K562 (cell line): ENCODE measurements around the gene SPIN3. TPM values are rescaled to one million over a fixed set of nuclear protein-coding genes. Genes with fewer than 3 reads are reported as not detected.

ENCODE experiments used
- polyA plus RNA-seq, 8 experiments: library from polyadenylated mRNA; depleted of rRNA in 4 of 8; stranded (reverse) in 5 of 8; unstranded in 3 of 8; fragments of >200 nt; fragmentation: Nextera tagmentation in 2 of 8; fragmentation: Illumina TruSeq in 1 of 8; extraction: Ambion mirVana in 2 of 8; extraction: Trizol in 1 of 8; gene quantifications; 2 replicates each; pipeline versions ENCODE4 v1.2.1 to v1.2.3, GENCODE V29; 2011 to 2014; ENCODE audit warnings: inconsistent platforms in 1 of 8, missing spikeins in 1 of 8
- total RNA-seq, 7 experiments: library from RNA; depleted of rRNA in 6 of 7; stranded (reverse); fragments of >200 nt in 6 of 7; fragmentation: Illumina TruSeq in 2 of 7; extraction: Trizol in 2 of 7; gene quantifications; 2 replicates each; pipeline versions ENCODE4 v1.2.1 to v1.2.3, GENCODE V29; 2011 to 2021; ENCODE audit warnings: low replicate concordance in 1 of 7

Gene SPIN3
- total and polyA plus RNA-seq, 9 of the 15 experiments (the other 6 are each of a cell fraction or from before 2014, with no cell fraction given), result 1.6 to 8.0 (median 6.4) TPM

Other genes with a start within 250 kb of the SPIN3 start
- gene SPIN2B, start 126.0 kb upstream of the SPIN3 start, total RNA-seq (2014; rRNA removed), result 16.8 and 19.3 TPM in 2 replicates
- 15.2 and 15.3 TPM in 2 replicates for gene SPIN2B, start 126.0 kb upstream of the SPIN3 start, total RNA-seq (2014; rRNA removed; fragmentation: Illumina TruSeq; extraction: Trizol)
- 13.9 and 15.7 TPM in 2 replicates for gene SPIN2B, start 126.0 kb upstream of the SPIN3 start, total RNA-seq (2015; rRNA removed; fragmentation: Illumina TruSeq; extraction: Trizol)
- 14.2 and 15.5 TPM in 2 replicates for gene SPIN2B, start 126.0 kb upstream of the SPIN3 start, total RNA-seq (2021)
- 17.3 and 19.9 TPM in 2 replicates for gene SPIN2B, start 126.0 kb upstream of the SPIN3 start, polyA plus RNA-seq (2011; rRNA removed)
- gene SPIN2B, start 126.0 kb upstream of the SPIN3 start, polyA plus RNA-seq (2014; fragmentation: Illumina TruSeq; extraction: Trizol), result 12.1 and 14.9 TPM in 2 replicates
- gene SPIN2B, start 126.0 kb upstream of the SPIN3 start, polyA plus RNA-seq (2014; fragmentation: Nextera tagmentation; extraction: Ambion mirVana), result 1 to 10 TPM; 6.2 to 7.0 TPM
- gene SPIN2B, start 126.0 kb upstream of the SPIN3 start, polyA plus RNA-seq (2014; rRNA removed), result 23.7 and 29.5 TPM in 2 replicates
- 0.14 and 0.41 TPM in 2 replicates for gene SPIN2A, start 141.9 kb upstream of the SPIN3 start, total RNA-seq (2014; rRNA removed)
- 0.32 and 0.40 TPM in 2 replicates for gene SPIN2A, start 141.9 kb upstream of the SPIN3 start, total RNA-seq (2014; rRNA removed; fragmentation: Illumina TruSeq; extraction: Trizol)
- 0.58 and 0.60 TPM in 2 replicates for gene SPIN2A, start 141.9 kb upstream of the SPIN3 start, total RNA-seq (2015; rRNA removed; fragmentation: Illumina TruSeq; extraction: Trizol)
- gene SPIN2A, start 141.9 kb upstream of the SPIN3 start, total RNA-seq (2021), result 0.60 and 0.65 TPM in 2 replicates
- 0.77 and 1.1 TPM in 2 replicates for gene SPIN2A, start 141.9 kb upstream of the SPIN3 start, polyA plus RNA-seq (2011; rRNA removed)
- gene SPIN2A, start 141.9 kb upstream of the SPIN3 start, polyA plus RNA-seq (2014; fragmentation: Illumina TruSeq; extraction: Trizol), result 0.58 and 0.65 TPM in 2 replicates
- under 1 TPM; 0.03 to 0.04 TPM for gene SPIN2A, start 141.9 kb upstream of the SPIN3 start, polyA plus RNA-seq (2014; fragmentation: Nextera tagmentation; extraction: Ambion mirVana)
- 0.78 and 1.6 TPM in 2 replicates for gene SPIN2A, start 141.9 kb upstream of the SPIN3 start, polyA plus RNA-seq (2014; rRNA removed)